GM18505 (cell line): ENCODE measurements around the gene TRAF3.

Experiments used
- ATAC-seq: cut with Tn5 transposase; IDR thresholded peaks from one replicate; pipeline ENCODE4 v1.9.1; 2021; ENCODE audit not compliant: unreplicated experiment
- POLR2A ChIP-seq: IDR thresholded peaks from 4 replicates; pipeline ENCODE4 v1.6.1; 2011; ENCODE audit warnings: borderline replicate concordance; ENCODE audit not compliant: insufficient read depth, insufficient read length; ENCODE audit errors: extremely low read depth

TRAF3 gene

GRCh38 chr14:102798926-102799325, 21.7 kb downstream of the TRAF3 start:
- no peak for ATAC-seq
- no peak for TF ChIP-seq POLR2A

DNA sequence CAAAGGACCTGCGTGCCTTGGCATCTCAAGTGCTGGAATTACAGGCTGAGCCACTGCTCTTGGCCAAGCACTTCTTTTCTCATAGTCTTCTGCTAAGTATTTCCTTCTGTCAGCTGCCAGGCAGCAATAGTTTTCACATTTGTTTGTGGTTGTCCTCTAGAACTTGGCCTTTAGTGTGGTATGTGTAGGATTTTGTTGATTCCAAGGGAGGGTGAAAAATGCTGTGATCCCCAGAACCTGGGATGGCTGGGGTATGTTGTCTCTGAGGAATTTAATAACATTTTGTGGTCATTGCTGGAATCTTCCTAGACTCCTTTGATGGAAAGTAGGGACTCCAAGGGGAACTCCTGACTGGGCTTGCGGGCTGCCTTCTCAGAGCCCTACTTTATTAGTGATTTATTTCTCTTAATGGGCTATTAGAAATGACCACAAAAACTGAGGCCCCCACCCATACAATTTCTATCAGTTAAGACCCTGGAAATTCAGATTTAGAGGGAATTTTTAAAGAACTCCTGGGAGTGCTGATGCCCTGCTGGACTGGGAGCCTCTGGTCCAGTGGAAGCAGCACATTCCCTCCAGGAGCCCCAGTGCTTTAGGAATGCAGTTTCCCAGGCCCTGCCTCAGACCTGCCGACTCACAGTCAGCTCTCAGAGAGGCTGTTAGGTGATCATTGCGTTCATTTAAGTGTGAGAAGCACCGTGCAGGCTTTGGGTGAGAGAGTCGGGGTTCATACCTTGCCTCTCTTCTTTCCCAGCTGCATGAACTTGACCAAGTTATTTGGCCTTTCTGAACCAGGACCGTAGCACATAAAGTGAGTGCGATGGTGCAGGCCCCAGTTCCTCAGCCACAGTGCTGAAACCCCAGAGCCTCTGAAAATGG, 22.7 kb downstream of the TRAF3 start:
- TF ChIP-seq POLR2A, result no peak
- ATAC-seq, result no peak

GRCh38 chr14:102802834-102803523, 25.7 kb downstream of the TRAF3 start:
- ATAC-seq, result no peak
- no peak for TF ChIP-seq POLR2A

- no peak for ATAC-seq
- TF ChIP-seq POLR2A, result no peak
These were observed 27.6 kb downstream of the TRAF3 start for GRCh38 chr14:102804858-102805257.

DNA sequence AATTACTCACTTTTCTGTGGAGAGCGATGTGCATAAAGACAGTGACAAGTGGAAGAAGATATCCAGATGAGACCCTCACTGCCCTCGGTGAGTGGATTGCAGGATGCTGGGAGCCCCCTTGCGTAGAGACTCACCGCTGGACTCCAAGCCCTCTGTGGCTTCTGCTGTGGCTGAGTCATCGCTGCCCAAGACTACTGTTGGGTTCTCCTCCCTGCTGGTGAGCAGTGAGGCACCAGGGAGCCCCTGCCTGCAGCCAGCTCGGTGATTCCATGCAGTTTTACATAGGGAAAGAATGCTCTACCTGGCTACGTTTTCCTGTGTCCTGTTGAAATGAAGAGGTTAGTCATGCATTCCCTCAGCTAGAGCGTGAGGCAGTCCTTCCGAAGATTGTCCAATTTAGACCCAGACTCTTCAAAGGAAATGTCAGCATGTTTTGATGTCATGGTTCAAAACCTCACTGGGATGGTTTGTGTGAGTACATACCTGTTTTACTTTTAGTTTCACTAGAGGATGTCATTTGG, 28.2 kb downstream of the TRAF3 start:
- no peak for TF ChIP-seq POLR2A
- peak; percentile 35 for ATAC-seq

- no peak for TF ChIP-seq POLR2A
- no peak for ATAC-seq
These were observed 28.7 kb downstream of the TRAF3 start for GRCh38 chr14:102805941-102806340.

GRCh38 chr14:102806447-102806846, 29.2 kb downstream of the TRAF3 start:
- ATAC-seq, result no peak
- peak; percentile 16 for TF ChIP-seq POLR2A

DNA sequence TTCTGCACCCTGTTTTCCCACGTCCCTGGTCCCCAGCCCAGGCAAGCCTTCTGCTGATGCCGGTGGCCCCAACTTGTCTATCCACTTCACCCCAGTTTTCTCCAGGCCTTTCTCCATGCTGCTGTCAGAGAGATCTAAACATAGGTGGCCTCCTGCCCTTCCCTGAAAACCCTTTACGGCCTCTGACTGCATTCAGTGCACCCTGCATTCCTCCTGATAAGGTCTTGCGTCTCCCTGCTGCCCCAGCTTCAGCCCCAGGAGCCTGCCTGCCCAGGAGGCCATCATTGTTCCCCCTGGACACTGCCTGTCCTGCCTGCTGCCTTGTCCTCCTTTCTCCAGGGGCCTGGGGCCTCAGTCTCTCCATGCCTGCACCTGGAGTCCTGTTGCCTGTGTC, 29.8 kb downstream of the TRAF3 start:
- no peak for ATAC-seq
- no peak for TF ChIP-seq POLR2A

DNA sequence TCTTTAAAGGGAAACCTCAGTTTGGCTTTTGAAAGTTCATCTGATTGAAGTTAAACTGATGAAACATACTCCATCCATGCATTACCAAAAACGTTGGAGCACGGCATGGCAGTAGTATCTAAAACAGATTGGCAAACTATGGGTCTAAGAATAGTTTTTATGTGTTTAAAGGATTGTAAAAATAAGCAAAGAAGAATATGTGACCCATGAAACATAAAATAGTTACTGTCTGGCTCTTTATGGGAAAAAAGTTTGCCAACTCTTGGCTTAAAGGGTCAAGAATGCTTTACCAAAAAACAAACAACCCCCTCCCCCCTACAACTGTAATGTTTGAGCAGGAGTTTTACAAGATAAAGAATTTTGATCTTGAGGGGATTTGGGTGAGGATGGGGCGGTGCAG, 32.6 kb downstream of the TRAF3 start:
- TF ChIP-seq POLR2A, result no peak
- no peak for ATAC-seq

DNA sequence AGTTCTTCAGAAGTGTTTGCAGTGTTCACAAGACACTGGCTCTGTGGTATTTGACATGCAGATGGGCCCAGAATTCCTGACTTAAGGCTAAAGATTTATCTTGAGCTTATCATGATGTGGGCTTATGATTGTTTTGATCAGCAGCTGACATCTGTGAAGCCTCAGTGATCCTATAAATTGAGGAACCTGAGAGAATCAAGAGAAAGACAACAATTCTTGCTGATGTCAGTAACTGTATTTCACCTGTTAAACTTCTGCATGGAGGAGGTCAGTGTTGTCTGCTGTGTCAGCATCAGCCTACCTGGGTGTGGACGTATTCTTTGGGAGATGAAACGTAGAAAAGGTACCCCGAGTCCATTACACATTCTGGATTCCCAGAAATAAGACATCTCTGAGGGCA, 33.3 kb downstream of the TRAF3 start:
- no peak for ATAC-seq
- no peak for TF ChIP-seq POLR2A

- no peak for ATAC-seq
These were observed 34.2 kb downstream of the TRAF3 start for GRCh38 chr14:102811254-102811963.

DNA sequence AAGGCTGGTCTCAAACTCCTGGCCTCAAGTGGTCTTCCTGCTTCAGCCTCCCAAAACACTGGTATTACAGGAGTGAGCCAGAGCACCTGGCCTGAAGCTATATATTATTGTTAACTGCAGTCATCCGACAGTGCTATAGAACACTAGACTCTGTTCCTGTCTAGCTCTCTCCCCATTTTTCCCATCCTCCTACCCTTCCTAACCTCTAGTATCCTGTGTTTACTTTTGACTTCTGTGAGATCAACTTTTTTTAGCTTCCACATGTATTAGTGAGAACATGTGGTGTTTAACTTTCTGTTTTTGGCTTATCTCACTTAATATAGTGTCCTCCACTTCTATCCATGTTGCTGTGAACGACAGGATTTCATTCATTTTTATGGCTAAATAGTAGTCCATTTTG, 34.7 kb downstream of the TRAF3 start:
- TF ChIP-seq POLR2A, result no peak
- ATAC-seq, result no peak

More at GRCh38 chr14:102811254-102811963, 34.2 kb downstream of the TRAF3 start:
- TF ChIP-seq POLR2A, result no peak

GRCh38 chr14:102813691-102814090, 36.4 kb downstream of the TRAF3 start:
- ATAC-seq, result no peak
- TF ChIP-seq POLR2A, result no peak
